GM18507 (cell line): ENCODE data around the gene ADCY10.
"Not testable (repeated sequence)": the region's sequence is repeated elsewhere in the genome, so short reads cannot be mapped to it uniquely, and the experiment has no call there.

Experiments used
- DNase-seq: peaks from one replicate; pipeline ENCODE4 v3.0.0; 2011; ENCODE audit warnings: low read depth; ENCODE audit not compliant: insufficient read length; ENCODE audit errors: extremely low spot score
- FAIRE-seq: peaks from 2 replicates; lab custom pipeline; 2011; peaks lifted over from hg19 to GRCh38; lab: Jason Lieb, UNC

ADCY10 gene

GRCh38 chr1:167893798-167894197, 20.1 kb downstream of the ADCY10 start:
- no peak for DNase-seq
- FAIRE-seq: no peak

DNA sequence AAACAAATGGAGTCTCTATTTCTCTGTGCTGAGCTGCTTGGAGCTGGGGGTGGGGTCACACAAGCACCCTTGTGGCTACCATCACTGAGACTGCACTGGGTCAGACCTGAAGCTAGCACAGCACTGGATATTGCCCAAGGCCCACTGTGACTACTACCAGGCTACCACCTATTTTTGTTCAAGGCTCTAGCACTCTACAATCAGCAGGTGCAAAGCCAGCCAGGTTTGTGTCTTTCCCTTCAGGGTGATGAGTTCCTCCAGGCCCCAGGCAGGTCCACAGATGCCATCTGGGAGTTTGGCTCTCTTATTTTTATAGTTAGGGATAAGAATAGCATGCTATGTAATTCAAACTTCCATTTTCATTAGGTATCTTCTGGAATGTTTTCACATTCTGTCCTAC, 23.5 kb downstream of the ADCY10 start:
- FAIRE-seq: no peak
- DNase-seq: no peak

GRCh38 chr1:167887187-167887586, 26.7 kb downstream of the ADCY10 start:
- DNase-seq, FAIRE-seq: not testable (repeated sequence)

DNA sequence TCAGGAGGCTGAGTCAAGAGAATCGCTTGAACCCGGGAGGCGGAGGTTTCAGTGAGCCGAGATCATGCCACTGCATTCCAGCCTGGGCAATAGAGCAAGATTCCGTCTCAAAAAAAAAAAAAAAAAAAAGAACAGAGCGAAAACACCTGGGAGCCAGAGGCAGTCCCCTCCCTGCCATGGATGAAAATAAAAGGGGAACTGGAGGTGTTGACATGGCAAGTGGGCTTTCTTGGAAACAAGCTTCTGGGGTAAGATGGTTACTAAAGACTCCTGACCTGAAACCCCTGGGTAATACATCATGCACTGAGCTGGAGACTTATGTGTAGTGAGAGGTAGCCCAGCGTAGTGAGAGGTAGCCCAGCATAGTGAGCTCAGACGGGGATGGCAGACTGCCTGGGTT, 31.6 kb downstream of the ADCY10 start:
- no peak for FAIRE-seq
- no peak for DNase-seq

DNA sequence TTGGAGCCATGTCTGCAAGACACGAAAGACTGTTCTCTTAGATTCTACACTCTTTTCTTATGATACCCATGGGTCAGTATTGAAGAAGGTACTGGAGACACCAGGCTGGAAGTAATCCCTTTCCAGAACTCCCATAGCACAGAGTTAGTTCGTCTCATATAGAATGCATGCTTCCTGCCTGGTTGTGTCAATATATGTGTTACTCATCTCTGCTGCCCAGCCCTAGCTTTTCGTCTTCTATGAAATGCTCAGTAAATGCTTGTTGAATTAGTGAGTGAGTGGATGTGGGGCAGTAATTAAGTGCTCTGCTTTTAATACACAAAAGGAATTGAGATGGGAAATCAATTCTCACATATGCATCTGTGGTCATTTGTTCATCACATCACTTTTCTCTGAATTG, 32.1 kb downstream of the ADCY10 start:
- DNase-seq: no peak

GRCh38 chr1:167881069-167881468, 32.9 kb downstream of the ADCY10 start:
- no peak for FAIRE-seq
- DNase-seq: no peak

More for the DNA sequence above, 32.1 kb downstream of the ADCY10 start:
- no peak for FAIRE-seq

GRCh38 chr1:167880580-167881021, 33.3 kb downstream of the ADCY10 start:
- FAIRE-seq: no peak
- DNase-seq: no peak

- FAIRE-seq (no peak), DNase-seq (no peak)
These were observed 34.4 kb downstream of the ADCY10 start for GRCh38 chr1:167879508-167879907.

DNA sequence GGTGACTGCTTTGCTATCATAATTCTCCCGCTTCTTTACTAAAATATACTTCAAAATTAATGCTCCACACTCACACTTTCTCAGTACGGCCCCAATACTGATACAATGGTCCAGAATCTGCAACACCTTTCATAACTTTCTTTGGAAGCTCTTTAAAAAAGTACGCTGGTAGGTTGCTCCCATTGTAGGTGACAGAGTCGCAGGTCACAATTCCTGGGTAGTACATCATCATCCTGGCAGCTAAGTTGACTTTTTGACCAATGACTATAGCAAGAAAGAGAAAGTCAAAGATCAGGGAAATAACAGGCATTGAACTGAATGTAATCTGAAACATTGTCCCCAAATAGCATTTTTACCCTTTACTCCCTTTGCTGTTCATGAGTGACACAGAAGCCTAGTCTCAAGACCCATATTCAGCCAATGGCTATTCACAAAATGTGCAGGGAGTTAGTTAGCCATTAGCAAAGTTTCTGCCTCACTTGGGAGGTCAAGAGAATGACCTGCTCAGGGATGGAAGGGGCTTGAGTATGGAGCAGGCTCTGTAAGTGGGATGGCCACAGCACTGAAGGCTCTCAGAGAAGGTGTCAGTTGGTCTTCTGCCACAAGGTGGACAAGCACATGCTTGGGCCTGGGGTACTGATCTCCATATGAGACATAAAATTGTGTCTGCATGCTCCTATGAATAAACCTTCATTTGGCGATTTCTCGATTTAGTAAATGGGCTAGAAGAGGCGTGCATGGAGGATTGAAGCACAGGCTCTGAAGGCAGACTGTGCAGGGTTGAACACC, 35.4 kb downstream of the ADCY10 start:
- no peak for FAIRE-seq
- DNase-seq: no peak

- DNase-seq: no peak
- no peak for FAIRE-seq
These were observed 37.2 kb downstream of the ADCY10 start for GRCh38 chr1:167876597-167877175.

DNA sequence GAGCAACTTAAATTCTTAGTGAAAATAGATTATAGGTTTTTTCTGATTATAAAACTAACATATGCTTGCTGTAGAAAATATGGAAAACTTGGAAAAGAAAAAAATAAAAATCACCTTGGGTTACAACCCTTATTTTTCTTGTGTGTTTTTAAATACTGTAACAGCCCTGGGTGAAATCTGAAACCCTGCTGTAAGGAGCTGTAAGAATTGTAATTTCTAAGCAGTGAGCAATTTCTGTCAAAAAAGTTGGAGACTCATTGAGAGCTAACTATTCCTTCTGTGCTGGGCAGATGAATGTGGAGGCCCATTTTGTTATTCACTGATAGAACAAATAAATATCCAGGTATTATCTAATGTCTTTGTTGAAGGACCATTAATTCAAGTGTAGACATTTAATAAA, 42.6 kb downstream of the ADCY10 start:
- no peak for DNase-seq
- FAIRE-seq: no peak

GRCh38 chr1:167869157-167870001, 44.6 kb downstream of the ADCY10 start:
- FAIRE-seq, DNase-seq: not testable (repeated sequence)

- DNase-seq, FAIRE-seq: not testable (repeated sequence)
These were observed 47.1 kb downstream of the ADCY10 start for GRCh38 chr1:167866739-167867414.

DNA sequence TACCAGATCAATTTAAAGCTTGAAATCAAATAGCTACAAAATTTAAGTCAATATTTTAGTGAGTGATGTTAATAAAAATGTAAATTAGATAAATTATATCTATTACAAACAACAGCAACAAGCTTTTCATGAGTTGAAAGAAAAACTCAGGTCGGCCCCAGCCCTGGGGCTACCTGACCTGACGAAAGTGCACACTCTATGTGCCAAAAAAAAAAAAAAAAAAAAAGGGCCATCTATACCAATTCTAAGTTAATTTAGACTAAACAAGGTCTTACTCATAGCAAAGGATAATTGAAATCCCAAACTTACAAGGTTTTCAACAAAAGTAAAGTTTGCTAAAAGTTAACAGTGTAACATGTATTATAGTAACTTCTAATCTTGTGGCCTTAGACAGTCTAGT, 47.6 kb downstream of the ADCY10 start:
- not testable (repeated sequence) for DNase-seq, FAIRE-seq

- DNase-seq, FAIRE-seq: not testable (repeated sequence)
These were observed 48.1 kb downstream of the ADCY10 start for GRCh38 chr1:167865804-167866308.

DNA sequence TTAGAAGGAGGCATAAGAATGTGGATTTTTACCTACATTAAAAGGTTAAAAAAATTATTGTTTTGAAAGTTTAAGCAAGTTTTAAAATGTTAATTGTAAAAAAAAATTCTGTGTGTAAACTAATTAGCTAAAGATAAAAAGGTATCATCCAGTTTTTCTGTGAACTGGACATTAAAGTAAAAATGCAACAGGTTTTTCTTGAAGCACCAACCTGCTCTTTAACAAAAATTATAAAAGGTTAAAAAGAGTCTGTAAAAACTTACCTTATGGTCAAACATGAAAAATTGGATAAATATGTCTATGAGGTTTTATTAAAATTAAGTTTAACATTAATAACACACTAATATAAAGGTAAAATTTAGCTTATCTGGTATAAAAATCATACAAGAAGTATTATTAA, 48.7 kb downstream of the ADCY10 start:
- not testable (repeated sequence) for DNase-seq, FAIRE-seq

DNA sequence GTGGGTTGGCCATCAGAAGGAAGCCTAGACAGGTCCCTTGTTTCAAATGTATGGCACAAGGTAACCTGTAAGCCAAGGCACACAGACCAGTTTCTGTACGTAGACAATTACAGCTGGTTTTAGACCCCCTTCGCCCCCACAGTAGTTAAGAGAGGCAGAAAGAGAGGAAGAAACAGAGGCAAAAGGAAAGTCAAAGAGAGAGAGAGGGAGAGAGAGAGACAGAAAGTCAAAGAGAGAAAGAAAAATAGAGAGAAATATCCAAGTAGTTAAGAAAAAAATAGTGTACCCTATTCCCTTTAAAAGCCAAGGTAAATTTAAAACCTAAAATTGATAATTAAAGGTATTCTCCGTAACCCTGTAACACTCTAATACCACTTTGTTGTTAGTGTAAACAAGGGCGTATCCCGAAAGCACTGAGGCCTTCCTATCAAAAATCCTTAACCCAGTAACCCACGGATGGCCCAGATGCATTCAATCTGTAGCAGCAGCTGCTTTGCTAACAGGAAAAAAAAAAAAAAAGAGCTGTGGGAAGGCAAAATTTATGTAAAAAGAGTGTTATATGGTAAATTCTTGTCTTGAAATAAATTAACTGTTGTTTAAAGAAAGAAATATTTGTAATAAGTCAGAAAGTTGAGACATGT, 49.4 kb downstream of the ADCY10 start:
- no peak for FAIRE-seq
- DNase-seq: no peak

GRCh38 chr1:167863921-167864279, 50.0 kb downstream of the ADCY10 start:
- DNase-seq (no peak), FAIRE-seq (no peak)
